GM19468 (cell line): Measurements from ENCODE around the gene MGLL.
"Not testable (repeated sequence)": the region's sequence is repeated elsewhere in the genome, so short reads cannot be mapped to it uniquely, and the experiment has no call there.

Source experiments
- ATAC-seq: cut with Tn5 transposase; IDR thresholded peaks from one replicate; pipeline ENCODE4 v1.9.1; 2021; ENCODE audit warnings: mild to moderate bottlenecking, moderate library complexity, moderate number of reproducible peaks; ENCODE audit not compliant: unreplicated experiment; ENCODE audit errors: extremely low read depth

MGLL gene

DNA sequence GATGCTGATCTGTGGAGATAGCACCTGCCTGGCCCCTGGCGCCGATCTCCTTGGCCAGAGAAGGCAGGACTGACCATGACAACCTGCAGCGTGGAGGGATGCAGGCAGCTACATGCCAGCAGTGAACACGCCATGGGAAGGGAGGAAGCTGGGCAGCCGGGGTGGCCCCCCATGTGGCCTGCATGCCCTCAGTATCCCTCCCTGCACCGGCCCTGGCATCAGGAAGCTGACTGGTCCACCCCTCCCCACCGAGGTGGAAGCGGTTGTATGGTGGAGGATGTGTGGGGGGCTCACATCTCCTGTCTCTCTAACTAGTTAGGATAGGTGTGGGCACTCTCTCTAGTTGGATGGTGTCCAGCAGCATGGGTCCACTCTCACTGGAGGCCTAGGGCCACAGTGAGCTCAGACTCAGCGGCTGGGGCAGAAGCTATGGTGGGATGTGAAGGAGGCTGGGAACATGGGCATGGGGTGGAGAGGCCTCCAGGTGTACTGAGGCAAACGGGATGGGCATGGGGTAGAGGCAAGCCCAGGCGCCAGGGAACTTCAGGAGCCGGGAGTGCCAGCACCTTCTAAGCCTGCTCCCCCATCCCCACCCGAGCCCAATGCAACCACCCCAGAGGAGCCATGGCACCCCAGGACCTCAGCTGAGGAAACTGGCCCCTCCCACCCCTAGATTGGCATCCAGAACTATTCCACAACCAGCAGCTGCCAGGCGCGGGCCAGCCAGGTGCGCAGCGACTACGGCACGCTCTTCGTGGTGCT is 151.4 kb downstream of the MGLL start:
- ATAC-seq = no peak

DNA sequence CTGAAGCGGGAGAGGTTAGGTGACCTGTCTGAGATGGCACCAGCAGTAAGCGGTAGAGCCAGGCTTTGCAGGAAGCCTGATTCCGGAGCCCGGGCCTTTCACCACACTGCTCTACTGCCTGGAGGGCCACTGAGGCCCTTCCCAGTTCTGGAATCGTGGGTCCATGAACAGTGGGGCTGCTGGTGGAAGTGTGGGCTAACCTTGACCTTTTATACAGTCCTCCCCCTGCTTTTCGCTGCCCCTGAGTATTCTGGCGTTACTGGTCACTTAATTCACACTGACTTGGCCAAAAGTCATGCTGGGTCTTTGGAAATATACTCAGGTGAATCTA is 152.1 kb downstream of the MGLL start:
- ATAC-seq = no peak

DNA sequence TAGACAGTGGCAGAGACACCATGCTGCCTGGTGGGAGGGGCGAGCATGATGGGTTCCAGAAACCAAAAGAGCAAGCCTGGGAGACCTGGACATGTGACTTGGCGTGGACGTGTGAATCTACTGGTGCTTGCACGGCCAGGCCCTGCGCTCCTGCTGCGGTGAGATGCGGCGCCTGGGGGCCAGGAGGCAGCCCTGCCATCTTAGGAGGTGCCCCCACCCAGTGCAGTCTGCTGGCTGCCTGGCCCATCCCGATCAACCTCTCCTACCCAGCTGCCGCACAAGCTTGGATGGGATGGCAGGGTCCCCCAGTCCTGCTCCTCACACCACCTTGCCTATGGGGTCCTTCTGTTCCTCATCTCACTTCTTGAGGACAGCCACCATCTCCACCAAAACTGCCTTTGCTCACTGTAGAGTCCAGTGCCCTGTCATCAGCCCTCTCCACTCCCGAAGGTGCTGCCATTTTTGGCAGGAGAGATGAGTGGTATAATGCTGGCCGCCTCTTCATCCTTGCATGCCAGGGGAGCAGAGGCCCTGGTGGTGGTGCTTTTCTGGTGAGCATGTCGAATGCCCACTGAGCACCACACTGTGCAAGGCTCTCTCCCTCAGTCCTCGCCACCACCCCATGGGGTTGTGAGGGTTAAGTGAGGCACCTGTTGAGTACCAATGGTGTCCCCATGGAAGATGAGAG is 152.6 kb downstream of the MGLL start:
- no peak for ATAC-seq

DNA sequence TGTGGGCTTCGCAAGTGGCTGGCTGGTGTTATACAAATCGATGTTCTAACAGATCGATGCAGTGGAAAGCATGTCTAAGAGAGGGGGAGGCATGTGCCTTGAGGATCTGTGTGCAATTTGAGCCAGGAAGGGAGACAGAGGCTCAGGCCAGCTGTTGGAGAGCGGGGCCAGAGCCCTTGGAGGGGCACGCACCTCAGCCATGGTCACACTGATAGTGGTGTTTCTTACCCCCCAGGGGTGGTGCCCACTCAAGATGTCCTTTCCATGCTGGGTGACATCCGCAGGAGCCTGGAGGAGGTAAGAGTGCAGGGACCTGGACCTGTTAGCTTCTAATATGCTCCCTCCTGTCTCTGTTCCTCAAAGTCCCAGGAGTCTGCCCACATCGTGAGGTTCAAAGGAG is 153.4 kb downstream of the MGLL start:
- no peak for ATAC-seq

DNA sequence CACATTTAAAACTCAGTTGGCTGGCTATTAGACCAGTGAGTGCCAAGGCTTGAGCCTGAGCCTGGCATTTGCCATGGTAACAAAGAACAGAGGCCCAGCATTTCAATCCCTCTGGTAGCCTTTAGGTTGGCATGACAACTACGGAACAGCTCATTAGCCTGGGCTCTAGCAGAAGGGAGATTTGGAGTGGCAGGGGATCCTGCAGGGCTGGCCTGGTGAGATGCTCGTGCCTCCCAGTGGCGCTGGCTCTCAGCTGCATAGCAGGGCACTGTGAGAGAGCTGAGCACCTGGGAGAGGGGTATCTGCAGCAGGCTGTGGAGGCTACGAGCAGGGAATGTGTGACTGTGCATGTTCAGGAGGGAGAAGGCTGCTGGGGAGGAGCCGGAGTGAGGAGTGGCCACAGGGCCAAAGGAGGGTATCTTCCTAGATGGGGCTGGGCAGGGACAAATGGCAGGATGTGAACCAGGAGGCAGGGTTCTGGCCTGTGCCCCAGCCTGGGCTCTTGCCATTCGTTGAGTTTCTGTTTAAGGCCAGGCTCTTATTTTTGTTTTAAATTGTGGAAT is 155.1 kb downstream of the MGLL start:
- ATAC-seq = no peak

DNA sequence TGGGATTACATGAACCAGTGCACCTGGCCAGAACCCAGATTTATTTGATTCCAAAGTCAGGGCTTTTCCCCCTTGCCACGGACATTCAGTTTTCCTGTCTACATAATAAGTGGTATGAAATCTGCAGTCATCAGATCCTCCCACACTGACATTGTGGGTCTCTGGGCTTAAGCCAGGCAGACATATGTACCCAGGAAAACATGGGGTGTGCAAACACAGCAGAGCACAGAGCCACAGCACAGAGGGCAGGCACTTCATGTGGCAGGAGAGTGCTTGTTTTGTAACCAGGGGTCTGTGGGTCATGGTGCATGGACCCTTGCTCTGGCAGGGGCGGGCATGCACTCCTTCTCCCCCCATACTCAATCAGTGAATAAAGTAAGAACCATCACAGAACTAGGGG is 155.6 kb downstream of the MGLL start:
- no peak for ATAC-seq

DNA sequence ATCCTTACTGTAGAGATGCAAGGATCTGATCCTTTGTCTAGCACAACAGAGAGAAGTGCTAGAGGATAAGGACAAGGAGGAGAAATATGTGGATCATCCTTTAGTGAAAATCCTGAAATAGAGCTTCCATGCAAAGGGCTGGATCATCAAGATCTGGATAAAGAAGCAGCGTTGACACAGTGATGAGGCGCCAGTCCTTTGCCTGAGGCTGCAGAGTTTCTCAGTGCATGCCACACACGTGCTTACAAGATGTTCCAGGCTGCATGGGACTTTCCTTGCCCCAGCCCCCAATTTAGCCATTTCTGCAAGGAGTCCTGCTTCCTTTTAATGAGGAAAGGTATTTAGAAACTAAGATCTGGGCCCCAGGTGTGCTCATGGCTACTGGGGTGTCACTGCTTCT is 156.7 kb downstream of the MGLL start:
- no peak for ATAC-seq

DNA sequence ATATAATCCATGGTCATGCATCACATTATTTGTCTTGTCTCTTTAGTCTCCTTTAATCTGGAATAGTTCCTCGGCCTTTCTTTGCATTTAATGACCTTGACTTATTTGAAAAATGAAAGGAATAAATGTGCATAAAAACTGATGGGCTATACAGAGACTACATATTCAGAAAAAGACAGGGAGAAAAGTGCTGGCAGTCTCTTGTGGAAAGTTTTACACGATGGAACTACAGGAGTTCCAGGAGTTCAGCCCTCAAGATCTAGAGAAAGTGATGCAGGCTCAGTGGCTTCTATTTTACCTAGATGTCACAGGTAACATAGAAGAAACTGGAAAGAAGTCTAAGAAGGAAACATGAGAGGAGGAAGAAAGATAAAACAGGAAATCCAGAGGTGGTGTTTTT is 157.2 kb downstream of the MGLL start:
- ATAC-seq = no peak

DNA sequence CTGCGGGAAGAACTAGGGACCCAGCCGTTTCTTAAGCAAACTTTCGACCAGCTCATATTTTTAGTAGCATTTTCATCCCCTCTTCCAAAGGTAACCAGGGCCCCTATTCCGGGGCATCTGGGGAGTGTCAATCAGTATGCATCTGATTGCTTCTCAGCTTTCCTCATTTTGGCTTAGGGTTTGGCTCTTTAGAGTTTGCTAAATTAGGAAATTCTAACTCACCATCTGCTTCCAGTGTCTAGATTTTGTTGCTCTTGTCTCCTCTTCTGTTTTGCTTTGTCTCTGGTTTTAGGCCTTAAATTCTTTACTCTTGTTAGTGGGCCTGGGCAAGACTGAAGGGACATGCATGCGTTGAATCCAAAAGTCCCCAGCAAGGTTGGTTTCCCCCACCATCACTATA is 159.2 kb downstream of the MGLL start:
- no peak for ATAC-seq

DNA sequence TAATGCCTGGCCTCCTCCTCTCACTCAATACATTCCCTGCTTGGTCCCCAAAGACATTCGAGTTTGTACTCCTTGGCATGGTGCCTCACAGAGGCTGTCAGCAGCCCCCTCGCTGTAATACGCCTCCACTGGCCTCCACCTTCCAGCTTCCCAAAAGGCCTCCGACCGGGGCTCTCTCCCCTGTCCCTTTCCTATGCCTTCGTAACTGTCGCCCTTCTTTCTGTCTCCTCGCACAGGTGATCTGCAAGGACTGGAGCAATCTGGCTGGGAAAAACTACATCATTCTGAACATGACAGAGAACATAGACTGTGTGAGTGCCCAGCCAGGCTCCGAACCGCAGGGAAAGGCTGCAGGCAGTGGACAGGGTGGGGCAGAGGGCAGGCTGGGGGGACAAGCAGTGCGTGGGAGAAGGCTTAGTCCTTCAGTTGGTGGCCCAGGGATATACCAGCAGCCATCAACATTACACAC is 160.3 kb downstream of the MGLL start:
- ATAC-seq = no peak

DNA sequence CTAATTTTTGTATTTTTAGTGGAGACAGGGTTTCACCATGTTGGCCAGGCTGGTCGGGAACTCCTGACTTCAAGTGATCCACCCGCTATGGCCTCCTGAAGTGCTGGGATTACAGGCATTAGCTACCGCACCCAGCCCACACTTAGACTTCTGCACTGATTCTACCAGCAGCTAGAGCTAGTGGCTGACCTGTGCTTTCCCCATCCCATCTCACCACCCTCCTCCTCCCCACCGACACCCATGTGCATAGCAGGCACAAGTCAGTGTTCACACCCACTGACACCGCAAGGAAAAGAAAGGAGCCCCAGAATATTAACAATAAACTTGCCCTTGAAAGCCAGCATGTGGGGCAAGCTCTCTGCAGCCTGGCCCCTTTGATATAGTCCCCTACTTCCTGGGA is 160.7 kb downstream of the MGLL start:
- ATAC-seq = no peak

DNA sequence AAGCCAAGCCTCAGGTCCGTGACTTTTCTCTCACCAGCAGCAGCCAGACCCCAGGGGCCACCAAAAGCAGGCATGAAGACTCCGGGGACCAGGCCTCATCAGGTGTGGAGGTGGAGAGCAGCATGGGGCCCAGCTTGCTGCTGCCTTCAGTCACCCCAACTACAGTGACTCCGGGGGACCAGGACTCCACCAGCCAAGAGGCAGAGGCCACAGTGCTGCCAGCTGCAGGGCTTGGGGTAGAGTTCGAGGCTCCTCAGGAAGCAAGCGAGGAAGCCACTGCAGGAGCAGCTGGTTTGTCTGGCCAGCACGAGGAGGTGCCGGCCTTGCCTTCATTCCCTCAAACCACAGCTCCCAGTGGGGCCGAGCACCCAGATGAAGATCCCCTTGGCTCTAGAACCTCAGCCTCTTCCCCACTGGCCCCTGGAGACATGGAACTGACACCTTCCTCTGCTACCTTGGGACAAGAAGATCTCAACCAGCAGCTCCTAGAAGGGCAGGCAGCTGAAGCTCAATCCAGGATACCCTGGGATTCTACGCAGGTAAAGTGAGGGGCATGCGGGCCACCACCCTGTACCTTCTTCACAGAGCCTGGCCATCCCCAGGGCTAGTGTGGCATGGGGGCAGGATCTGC is 161.6 kb downstream of the MGLL start:
- ATAC-seq = no peak

DNA sequence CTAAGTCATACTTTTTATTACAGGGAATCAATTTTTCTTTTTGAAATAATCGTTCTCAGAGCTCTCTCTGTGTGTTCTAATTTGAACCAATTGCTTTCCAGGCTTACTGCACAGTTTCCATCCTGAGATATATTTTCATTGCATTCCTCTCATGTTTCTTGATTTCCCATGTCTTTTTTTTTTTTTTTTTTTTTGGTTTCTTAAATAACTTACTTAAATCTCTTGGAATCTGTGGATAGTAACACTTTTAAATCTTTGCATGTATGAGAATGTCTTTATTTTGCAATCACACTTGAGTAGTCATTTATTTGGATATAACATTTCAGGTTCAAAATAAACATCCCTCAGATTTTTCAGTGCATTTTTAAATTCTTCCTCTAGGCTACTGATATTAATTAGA is 164.1 kb downstream of the MGLL start:
- ATAC-seq = no peak

DNA sequence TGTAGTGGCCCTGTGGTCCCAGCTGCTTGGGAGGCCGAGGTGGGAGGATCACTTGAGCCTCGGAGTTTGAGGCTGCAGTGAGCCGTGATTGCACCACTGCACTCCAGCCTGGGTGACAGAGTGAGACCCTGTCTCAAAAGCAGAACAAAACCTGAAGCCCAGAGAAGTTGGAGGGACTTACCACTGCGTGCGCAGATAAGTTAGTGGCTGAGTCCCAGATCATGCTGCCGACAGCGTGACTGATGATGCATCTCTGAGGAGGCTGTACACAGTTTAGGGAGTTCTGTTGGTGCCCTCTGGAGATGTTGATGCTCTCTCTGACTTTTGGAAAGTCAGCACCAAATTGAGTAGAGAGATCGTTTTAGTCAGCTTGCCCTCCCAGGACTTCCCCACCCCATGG is 165.4 kb downstream of the MGLL start:
- ATAC-seq = no peak

DNA sequence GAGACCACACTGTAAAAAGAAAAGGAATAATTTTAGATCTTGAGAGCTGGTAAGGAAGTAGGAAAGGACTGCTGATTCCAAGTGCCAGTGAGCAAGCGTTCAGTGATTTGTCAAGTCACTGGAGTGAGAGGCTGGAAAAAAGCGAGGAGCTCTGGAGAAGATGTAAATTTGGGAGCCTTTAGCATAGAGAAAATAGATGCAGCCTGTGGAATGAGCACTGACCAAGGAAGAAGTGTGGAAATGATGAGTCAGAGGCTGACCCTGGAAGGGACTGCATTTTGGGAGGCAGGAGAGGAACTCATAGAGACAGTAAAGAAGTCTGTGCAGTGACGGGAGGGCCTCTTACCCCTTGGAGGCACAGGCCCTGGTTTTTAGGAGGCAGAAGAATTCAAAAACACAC is 166.7 kb downstream of the MGLL start:
- no peak for ATAC-seq

DNA sequence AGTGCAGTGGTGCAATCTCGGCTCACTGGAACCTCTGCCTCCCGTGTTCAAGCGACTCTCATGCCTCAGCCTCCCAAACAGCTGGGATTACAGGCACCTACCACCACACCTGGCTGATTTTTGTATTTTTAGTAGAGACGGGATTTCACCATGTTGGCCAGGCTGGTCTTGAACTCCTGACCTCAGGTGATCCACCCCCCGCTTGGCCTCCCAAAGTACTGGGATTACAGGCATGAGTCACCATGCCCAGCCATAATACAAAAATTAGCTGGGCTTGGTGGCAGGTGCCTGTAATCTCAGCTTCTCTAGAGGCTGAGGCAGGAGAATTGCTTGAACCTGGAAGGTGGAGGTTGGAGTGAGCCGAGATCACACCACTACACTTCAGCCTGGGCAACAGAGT is 167.3 kb downstream of the MGLL start:
- not testable (repeated sequence) for ATAC-seq

DNA sequence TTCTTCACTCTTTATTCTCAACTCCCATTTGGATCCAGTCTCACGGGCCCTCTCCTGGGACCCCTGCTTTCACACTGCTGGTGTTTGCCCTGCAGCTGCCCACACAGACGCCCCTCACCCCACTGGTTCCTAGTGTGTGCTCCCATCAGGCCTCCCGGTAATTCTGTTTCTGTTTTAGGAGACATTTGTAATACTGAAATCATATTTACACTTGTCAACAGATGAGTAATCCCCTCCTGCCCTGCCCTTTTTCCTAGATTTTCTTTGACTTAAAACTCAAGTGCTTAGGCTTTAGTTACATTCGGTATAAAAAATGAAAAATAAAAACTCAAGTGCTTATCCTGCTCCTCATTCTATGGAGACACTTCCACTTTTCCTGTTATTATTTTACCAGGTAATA is 167.9 kb downstream of the MGLL start:
- ATAC-seq = no peak

DNA sequence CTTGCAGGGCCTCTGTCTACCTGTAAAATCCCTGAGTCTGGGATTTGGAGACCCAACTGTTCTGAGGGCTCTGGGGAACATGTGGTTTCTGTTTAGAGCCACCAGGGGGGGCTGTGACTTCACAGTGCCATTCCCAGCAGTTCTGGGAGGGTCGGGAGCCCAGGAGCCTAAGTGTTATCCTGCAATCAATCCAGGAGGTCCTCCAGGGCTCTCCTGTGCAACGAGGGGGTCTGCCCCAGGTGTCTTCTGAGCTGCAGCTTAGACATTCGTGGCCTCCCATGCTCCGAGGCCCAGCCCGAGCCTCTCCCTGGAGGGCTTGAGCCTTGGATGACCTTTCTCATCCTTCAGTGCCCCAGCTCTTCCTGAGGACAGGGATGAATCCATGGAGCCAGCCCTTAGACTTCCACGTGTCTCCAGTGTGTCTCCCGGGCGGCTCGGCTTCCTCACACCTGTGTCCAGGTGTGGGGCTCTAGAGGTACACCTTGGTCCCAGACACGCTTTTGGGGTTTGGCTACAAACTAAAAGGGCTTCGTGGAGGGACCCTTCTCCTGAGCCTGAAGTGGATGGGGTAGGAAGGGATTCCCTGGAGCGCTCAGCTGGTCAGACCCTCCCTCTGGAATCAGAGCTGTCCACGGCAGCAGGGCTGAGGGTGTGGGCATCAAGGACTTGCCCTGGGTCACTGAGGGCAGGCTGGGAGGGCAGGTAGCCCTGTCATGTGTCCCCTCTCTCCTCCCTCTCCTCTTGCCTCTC is 169.9 kb downstream of the MGLL start:
- no peak for ATAC-seq

DNA sequence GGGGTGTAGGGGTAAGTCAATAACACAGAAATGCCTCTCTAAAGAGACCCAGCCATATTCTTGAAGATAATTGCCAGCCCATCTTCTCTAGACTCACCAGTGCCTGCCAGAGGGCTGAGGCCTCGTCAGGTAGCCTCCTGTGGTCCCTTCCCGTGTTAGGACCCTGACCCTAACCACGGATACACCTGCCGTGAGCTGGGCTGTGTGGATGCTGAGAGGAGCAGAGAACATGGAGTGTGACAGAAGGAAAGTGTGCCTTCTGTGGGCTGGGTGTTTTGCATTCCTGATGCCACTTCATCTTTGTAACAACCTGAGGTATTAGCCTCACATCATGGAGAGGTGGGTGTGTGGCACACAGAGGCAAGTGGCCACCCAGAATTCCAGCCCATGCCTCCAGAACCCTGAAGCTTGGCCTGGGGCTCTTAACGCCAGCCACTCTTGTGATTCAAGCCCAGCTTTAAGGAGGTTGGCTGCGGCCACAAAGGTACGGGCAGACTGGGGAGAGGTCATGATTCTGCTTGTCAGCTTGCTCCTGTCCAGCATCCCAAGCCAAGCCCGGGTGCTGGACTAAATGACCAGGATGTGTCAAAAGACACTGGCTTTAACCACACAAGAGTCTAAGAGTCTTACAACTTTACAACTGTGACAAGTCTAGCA is 170.7 kb downstream of the MGLL start:
- ATAC-seq = no peak

DNA sequence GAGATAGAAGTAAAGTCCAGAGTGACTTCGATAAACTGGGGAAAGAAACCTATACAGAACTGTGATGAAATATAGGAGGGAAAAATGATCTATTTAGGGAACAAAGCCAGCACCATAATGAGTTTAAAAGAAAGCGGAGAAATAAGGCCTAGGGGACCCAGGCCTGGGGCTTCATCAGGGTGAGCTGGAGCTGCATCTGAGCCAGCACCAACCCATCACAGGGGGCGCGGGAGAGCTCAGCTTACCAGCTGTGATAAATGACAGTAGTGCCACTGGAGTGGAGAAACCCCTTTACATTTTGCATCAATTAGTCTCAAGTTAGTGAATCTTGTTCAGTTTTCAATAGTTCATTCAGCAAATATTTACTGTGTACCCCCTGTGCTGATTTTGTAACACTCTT is 172.1 kb downstream of the MGLL start:
- ATAC-seq = no peak
